Measurements from ENCODE around the gene ZBTB40.

Gene ZBTB40

GRCh38 chr1:22534951-22535350 is 83.3 kb downstream of the ZBTB40 start:
- no peak for DNase-seq

DNA sequence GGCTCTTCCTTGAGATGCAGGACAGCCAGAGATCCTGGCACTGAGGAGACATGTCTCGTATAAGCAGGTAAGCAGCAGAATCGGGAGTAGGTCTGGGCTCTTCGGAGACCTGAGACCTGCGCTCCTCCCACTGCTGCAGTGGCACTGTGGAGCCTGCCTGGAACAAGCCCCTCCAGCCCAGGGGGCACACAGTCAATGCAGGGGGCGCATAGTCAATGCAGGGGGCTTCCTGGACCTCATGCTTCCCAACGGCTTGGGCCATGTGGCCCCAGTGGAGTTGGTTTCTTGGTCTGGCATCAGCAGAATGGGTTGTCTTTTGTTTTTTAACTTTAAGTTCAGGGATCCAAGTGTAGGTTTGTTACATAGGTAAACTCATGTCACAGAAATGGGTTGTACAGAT is 83.7 kb downstream of the ZBTB40 start:
- DNase-seq: no peak

GRCh38 chr1:22536506-22536905 is 84.9 kb downstream of the ZBTB40 start:
- no peak for DNase-seq

GRCh38 chr1:22537441-22538139 is 85.9 kb downstream of the ZBTB40 start:
- DNase-seq: no peak

- no peak for DNase-seq
Observed at GRCh38 chr1:22539510-22540118, 88.0 kb downstream of the ZBTB40 start.

- DNase-seq: no peak
Observed at GRCh38 chr1:22540337-22540736, 88.7 kb downstream of the ZBTB40 start.

DNA sequence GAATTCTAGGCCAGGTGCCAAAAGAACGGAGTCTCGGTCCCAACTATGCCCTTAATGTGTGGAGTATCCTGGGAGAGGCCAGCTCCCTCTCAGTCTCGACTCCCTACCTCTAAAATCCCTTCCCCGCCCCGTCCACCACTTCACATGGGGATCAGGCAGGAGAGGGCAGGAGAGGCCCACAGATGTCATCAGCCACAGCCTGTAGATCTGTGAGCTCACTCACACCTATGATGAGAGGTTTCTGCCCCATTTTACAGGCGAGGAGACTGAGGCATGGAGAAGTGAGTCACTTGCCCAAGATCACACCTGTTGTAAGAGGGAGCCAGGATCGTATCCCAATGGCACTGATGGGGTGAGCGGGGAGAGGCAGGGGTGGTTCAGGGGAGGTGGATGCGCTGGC is 91.2 kb downstream of the ZBTB40 start:
- no peak for DNase-seq

GRCh38 chr1:22543679-22544078 is 92.0 kb downstream of the ZBTB40 start:
- no peak for DNase-seq

- DNase-seq: no peak
Observed at GRCh38 chr1:22544606-22545005, 93.0 kb downstream of the ZBTB40 start.

- DNase-seq: no peak
Observed at GRCh38 chr1:22545141-22545540, 93.5 kb downstream of the ZBTB40 start.

DNA sequence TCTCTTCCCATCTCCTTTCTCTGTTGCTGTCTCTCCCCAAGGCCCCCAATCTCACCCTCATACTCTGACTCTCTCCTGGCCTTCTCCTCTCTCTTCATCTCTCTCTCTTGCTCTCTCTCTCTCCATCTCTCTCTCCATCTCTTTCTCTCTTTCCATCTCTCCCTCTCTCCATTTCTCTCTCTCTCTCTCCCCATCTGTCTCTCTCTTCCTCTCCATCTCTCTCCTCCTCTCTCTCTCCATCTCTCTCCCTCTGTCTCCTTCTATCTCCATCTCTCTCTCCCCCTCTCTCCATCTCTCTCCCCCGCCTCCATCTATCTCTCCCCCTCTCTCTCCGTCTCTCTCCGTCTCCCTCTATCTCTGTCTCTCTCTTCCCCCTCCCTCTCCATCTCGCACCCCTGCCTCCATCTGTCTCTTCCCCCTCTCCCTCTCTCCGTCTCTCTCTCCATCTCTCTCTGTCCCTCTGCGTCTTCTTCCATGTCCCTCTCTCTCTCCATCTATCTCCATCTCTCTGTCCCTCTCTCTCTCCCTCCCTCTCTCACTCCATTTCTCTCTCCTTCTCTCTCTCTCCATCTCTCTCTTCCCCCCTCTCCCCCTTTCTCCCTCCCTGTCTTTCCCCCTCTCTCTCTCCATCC is 95.7 kb downstream of the ZBTB40 start:
- no peak for DNase-seq

- no peak for DNase-seq
Observed at GRCh38 chr1:22547818-22548462, 96.3 kb downstream of the ZBTB40 start.

DNA sequence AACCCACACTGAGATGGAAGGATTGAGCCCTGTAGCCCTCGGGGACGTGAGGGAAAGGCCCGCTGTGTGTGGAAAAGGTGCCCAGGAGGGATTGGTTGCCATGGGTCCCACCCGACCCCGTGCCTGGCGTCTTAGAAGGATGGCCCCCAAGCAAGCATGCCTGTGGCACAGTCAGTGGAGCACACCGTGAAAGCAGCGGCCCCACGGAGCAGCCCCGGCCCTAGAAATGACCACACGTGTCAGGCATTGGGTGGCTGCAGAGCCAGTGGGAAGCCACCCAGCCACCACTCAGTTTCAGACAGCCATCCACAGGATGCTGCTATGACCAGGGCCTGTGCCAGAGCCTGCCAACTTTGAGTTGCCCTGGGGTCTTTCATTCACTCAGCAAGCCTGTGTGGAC is 98.4 kb downstream of the ZBTB40 start:
- no peak for DNase-seq

DNA sequence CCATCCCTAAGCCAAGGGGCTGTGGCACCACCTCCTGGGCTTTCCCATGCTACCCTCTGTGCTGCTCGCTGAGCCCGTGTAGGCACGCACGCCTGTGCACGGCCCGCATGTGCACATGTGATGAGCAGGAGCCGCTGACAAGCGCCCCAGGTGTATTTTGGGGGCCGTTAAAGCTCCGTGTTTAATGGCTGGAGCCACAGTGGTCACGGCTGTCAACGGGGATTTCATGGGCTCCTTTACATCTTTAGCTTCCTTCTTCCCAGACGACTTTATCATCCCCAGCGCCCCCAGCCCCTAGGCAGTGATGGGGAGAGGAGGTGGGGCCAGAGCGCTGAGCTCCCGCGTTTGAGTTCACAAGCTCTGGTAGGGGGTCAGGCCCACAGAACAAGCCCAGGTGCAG is 99.9 kb downstream of the ZBTB40 start:
- no peak for DNase-seq

GRCh38 chr1:22552021-22552420 is 100.4 kb downstream of the ZBTB40 start:
- DNase-seq: no peak

- no peak for DNase-seq
Observed at GRCh38 chr1:22553104-22553880, 101.6 kb downstream of the ZBTB40 start.

DNA sequence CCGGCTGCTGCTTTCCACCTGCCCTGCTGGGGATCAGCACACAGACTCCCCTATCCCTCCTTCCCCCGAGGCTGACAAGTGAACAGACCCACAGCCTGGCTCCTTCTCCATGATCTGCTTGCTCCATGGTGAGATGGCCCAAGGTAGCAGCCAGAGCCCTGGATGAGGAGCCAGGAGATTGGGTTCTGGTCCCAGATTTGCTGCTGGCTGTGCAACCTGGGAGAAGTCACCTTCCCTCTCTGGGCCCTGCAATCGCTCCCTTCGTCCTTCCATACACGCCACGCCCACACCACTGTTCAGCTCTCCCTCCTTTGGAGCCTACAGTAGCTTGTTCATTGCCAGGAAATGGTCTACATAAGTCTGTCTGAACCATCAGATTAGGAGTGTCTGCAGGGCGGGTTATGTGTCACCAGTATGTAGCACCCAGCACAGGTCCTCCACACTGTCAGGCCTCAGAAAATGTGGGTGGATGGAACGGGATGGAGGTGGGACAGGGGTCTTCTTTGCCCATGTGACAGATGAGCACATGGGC is 102.4 kb downstream of the ZBTB40 start:
- DNase-seq: no peak

GRCh38 chr1:22555371-22555656 is 103.7 kb downstream of the ZBTB40 start:
- no peak for DNase-seq

DNA sequence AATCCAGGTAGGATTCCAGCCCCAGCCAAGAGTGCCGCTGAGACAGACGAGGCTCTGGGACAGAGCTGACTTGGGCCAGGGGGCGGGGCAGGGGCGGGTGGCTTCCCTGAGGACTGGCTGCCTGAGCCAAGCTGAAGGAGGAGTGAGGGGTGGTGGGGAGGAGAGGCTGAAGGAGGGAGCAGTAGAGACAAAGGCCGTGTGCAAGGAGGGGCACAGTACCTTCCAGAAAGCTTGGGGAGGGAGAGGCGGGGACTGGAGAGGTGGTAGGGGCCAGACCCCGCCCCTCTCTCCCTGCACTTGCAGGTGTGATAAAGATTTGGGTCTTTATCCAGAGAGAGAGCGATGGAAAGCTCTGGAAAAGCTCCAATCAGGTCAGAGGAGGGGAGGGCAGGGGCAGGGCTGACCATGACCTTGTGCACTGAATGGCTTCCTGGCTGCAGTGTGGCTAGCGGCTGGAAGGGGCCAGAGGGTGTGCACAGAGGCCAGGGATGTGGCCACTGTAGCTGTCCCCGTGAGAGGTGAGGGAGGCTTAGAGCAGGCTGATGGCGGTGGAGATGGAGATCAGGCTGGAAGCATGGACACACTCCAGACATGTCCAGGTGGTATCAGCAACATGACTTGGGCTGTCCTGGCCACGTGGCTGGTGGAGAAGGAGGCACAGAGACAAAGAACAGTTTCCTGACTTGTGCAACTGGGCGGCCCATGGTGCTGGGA is 104.9 kb downstream of the ZBTB40 start:
- no peak for DNase-seq

GRCh38 chr1:22557341-22557950 is 105.8 kb downstream of the ZBTB40 start:
- DNase-seq: no peak

DNA sequence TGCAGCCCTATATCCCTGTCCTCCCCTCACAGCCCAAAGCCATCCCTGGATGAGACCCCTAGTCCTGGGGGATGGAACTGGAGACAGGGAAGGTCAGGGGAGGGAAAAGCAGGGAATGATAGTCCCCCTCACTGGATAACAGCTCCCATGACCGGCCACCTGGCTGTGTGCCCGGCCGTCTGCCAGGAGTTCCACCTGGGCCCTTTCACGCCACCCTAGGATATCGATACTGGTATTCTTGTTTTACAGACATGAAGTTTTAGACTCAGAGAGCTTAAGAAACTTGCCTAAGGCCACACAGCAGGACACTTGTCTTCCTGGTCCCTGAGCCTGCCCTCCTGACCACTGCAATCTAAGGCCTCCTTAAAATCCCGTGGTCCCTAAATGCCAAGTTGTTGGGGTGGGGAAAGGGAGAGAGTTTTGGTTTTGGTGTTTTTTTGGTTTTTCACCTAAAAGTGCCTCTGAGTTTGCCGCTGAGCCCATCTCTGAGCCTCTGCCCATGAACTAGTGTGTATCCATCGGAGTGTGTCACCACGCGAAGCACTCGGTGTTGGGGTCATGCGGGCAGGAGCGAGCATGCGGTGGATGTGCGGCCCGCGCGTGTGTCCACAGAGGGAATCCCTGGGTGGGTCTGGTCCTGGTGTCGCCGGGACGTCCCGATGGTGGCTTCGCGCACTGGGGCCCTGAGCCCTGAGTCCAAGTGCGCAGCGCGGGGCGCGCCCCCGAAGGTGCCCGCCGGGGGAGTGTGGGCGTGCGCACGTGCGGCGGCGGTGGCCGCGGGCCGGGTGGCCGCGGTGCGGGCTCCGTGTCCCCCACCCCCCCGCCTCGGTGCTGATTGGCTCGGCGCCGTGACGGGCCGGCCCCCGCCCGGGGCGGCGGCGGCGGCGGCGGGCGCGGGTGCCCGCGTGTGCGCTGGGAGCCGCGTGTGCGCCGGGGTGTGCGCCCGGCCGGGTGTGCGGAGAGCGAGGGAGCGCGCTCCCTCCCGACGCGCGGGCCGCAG is 111.2 kb downstream of the ZBTB40 start, which contains the start of gene EPHA8:
EPHA8 (plus strand) TSS at position 906 of the 1,000 bp plus-strand sequence. CDS start 147 bp downstream, outside the sequence.
- DNase-seq: no peak

Data from activated CD4-positive, alpha-beta T cell treated with anti-CD3 and anti-CD28 coated beads, Interleukin-2, amount 50 U/mL, for 16 hours (primary cell).